ENCODE results near the gene DENND1B.

The DENND1B gene

DNA sequence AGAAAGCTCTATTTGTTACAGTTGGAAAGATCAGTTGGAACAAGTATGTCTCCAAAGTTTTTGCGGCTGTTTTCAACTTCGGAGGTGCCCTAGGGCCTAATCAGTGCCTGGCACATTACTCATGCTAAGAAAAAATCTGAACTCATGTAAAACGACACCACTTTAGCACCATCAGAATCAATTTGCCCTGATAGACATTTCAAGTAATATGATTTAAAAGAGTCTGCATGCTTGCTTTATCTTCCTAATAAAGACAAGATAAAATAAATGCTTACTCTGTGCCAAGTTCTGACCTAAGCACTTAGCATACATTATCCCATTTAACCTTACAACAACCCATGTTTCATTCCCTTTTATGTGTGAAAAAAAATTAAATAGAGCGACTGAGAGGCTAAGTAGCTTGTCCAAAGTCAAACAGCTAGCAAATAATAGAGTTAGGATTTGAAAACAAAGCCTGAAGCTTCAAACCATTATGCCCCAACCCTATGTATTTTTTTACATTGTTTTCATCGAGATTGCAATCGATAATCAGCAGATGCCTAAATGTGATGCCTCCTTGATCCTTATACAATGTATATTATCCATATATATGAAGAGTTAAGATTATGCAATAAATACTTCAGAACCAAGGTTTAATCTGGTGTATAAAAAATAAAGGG, 91.3 kb downstream of the DENND1B start:
- no peak for DNase-seq (ENCODE audit: low spot score)
- in situ Hi-C loops (cut with MboI; ENCODE audit: low sequenced_read_pairs, unreplicated experiment) = no loop called here
- TF ChIP-seq, protein P1, sequence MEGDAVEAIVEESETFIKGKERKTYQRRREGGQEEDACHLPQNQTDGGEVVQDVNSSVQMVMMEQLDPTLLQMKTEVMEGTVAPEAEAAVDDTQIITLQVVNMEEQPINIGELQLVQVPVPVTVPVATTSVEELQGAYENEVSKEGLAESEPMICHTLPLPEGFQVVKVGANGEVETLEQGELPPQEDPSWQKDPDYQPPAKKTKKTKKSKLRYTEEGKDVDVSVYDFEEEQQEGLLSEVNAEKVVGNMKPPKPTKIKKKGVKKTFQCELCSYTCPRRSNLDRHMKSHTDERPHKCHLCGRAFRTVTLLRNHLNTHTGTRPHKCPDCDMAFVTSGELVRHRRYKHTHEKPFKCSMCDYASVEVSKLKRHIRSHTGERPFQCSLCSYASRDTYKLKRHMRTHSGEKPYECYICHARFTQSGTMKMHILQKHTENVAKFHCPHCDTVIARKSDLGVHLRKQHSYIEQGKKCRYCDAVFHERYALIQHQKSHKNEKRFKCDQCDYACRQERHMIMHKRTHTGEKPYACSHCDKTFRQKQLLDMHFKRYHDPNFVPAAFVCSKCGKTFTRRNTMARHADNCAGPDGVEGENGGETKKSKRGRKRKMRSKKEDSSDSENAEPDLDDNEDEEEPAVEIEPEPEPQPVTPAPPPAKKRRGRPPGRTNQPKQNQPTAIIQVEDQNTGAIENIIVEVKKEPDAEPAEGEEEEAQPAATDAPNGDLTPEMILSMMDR (IDR thresholded peaks at IDR 0.05; ENCODE audit: borderline replicate concordance, control extremely low read depth, extremely low read depth, insufficient read depth, missing control alignments) = no peak

GRCh38 chr1:197683280-197683679, 92.0 kb downstream of the DENND1B start:
- TF ChIP-seq, protein P1 (IDR thresholded peaks at IDR 0.05; ENCODE audit: borderline replicate concordance, control extremely low read depth, extremely low read depth, insufficient read depth, missing control alignments) = no peak
- DNase-seq (ENCODE audit: low spot score) = no peak
- in situ Hi-C loops (cut with MboI; ENCODE audit: low sequenced_read_pairs, unreplicated experiment) = no loop called here

GRCh38 chr1:197680311-197680710, 95.0 kb downstream of the DENND1B start:
- DNase-seq (ENCODE audit: low spot score) = no peak
- in situ Hi-C loops (cut with MboI; ENCODE audit: low sequenced_read_pairs, unreplicated experiment) = no loop called here
- TF ChIP-seq, protein P1 (IDR thresholded peaks at IDR 0.05; ENCODE audit: borderline replicate concordance, control extremely low read depth, extremely low read depth, insufficient read depth, missing control alignments) = no peak

DNA sequence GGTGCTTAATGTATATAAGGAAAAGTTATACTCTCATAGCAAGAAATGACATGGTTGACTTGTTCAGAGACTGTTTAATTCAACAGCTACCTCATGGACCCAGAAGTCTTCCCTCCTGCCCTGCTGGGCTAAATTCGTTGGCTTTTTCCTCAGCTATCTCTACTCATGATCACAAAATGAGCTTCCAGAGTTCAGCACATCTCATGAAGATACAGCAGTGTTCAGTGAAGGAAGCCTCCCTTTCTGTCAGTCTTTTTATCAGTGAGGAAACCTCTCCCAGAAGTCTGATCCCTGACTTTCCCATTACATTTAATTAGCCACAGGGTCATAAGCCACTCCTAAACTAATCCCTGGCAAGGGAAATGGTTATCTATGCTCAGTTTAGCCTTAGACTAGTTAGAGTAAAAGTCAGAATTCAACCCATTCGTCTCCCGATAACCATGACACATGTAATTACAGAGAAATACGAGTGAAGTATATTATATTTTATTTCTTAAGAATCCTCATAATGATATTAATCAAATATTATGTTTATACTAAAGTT, 97.5 kb downstream of the DENND1B start:
- DNase-seq (ENCODE audit: low spot score) = no peak
- in situ Hi-C loops (cut with MboI; ENCODE audit: low sequenced_read_pairs, unreplicated experiment) = no loop called here
- TF ChIP-seq, protein P1 (IDR thresholded peaks at IDR 0.05; ENCODE audit: borderline replicate concordance, control extremely low read depth, extremely low read depth, insufficient read depth, missing control alignments) = no peak

DNA sequence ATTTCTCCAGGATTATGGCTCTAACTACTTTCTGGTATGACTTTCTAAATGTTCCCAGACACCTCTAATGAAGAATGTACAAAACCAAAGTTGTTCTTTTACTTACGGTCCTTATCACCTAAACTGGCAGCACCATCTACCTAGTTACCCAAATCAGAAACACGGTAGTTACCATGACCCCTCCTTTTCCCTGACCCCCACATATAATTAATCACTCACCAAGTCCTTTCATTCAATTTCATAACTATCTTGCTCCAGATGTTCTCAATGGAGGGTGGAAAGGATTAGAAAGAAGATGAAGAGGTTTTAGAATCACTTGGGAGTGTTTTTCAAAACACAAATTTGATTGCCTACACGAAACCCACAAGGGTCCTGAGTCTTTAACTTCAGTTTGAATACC, 98.0 kb downstream of the DENND1B start:
- TF ChIP-seq, protein P1 (IDR thresholded peaks at IDR 0.05; ENCODE audit: borderline replicate concordance, control extremely low read depth, extremely low read depth, insufficient read depth, missing control alignments) = no peak
- DNase-seq (ENCODE audit: low spot score) = no peak
- in situ Hi-C loops (cut with MboI; ENCODE audit: low sequenced_read_pairs, unreplicated experiment) = no loop called here

- TF ChIP-seq, protein P1 (IDR thresholded peaks at IDR 0.05; ENCODE audit: borderline replicate concordance, control extremely low read depth, extremely low read depth, insufficient read depth, missing control alignments) = no peak
- no peak for DNase-seq (ENCODE audit: low spot score)
- in situ Hi-C loops (cut with MboI; ENCODE audit: low sequenced_read_pairs, unreplicated experiment) = no loop called here
Measured at GRCh38 chr1:197675583-197676208, 99.6 kb downstream of the DENND1B start.

All from GM13976 (cell line).